Testis (tissue), 3 donors: ENCODE results near the gene ATP13A3. TPM values are rescaled to one million over a fixed set of nuclear protein-coding genes. Genes with fewer than 3 reads are reported as not detected.
A peak's percentile ranks its signal among the peaks of the same experiment; 100 is the strongest.

Experiments used
- DNase-seq: peaks from one replicate; pipeline ENCODE4 v3.0.0-alpha.2; 2019
- H3K27ac ChIP-seq, 2 donors: fragments of 200-600 bp; sonication (generic); one replicate each; pipeline ENCODE4 v1.5.1; 2019
- H3K27me3 ChIP-seq: fragments of 200-600 bp; sonication (generic); one replicate; pipeline ENCODE4 v1.5.1; 2019
- H3K36me3 ChIP-seq: fragments of 200-600 bp; sonication (generic); one replicate; pipeline ENCODE4 v1.5.1; 2017; ENCODE audit warnings: low read depth; ENCODE audit errors: missing control alignments
- H3K4me1 ChIP-seq: fragments of 200-600 bp; sonication (generic); one replicate; pipeline ENCODE4 v1.5.1; 2019
- H3K4me3 ChIP-seq, 2 donors: fragments of 200-600 bp; sonication (generic); one replicate each; pipeline ENCODE4 v1.5.1; 2017 to 2019
- H3K9me3 ChIP-seq: fragments of 200-600 bp; sonication (generic); one replicate; pipeline ENCODE4 v1.5.1; 2017
- CTCF ChIP-seq, 3 experiments: fragments of 450-650 bp in 2 of 3; fragments of 200-600 bp in 1 of 3; sonication (generic) in 1 of 3; IDR thresholded peaks; one replicate each; pipeline ENCODE4 v1.5.1; 2016 to 2019; ENCODE audit warnings: antibody characterized with exemption in 3 of 3, mild to moderate bottlenecking in 2 of 3, moderate library complexity in 1 of 3
- POLR2A ChIP-seq: fragments of 450-650 bp; IDR thresholded peaks from one replicate; pipeline ENCODE4 v1.6.1; 2017; ENCODE audit warnings: antibody characterized with exemption, mild to moderate bottlenecking, moderate library complexity
- WGBS, 2 donors: methylation state at CpG; one replicate each; pipeline ENCODE4 v1.1.5; 2018; 5-methylcytosine and 5-hydroxymethylcytosine counted together
- intact Hi-C: fragments of 100-400 bp; cut with DNase I; formaldehyde crosslinking; loops from one replicate; pipeline ENCODE4 v1.15.1; 2023; ENCODE audit warnings: low total_unique reads
- polyA plus RNA-seq: library from polyadenylated mRNA; stranded (reverse); fragments of 350-450 nt; fragmentation: Illumina TruSeq; extraction: RNeasy Lipid Tissue Mini Kit (QIAGEN cat#74804); gene quantifications from one replicate; pipeline ENCODE4 v1.2.3, GENCODE V29; 2014; ENCODE audit warnings: low read depth, low replicate concordance; ENCODE audit not compliant: insufficient read depth
- total RNA-seq, 2 donors: library from RNA; depleted of rRNA; stranded (reverse); fragments of >200 nt; gene quantifications; one replicate each; pipeline ENCODE4 v1.2.3, GENCODE V29; 2016

The ATP13A3 gene
- total and polyA plus RNA-seq, 3 donors from 2014 or later = 26.6 to 62.3 (median 51.8) TPM

GRCh38 chr3:194399166-194399565, 87.6 kb downstream of the ATP13A3 start, which contains the start of gene GP5:
TSS of gene GP5 (minus strand) at chr3:194399266. CDS start at chr3:194398282, 984 bp downstream.
- H3K27me3 ChIP-seq = no peaks in the 10 kb centered on the region
- peak within 1 kb of the TSS in 1 of 2 donors; percentile 24 for H3K4me3 ChIP-seq
- H3K36me3 ChIP-seq = no peaks in the 10 kb centered on the region
- intact Hi-C loops = no loop called here
- TF ChIP-seq CTCF (IDR thresholded peaks at IDR 0.05) (no peak), POLR2A (no peak)
- no peak for DNase-seq
- no peak within 1 kb of the TSS for H3K27ac ChIP-seq
- 74 to 78% methylated on average over 2 of the region's 2 CpGs for WGBS, 2 donors
- peaks cover 5% of the 10 kb centered on the region for H3K4me1 ChIP-seq
- H3K9me3 ChIP-seq = no peaks in the 10 kb centered on the region

- intact Hi-C loops = no loop called here
- Histone ChIP-seq H3K4me3 (peak overlapping the region in 1 of 2 donors; percentile 24), H3K27me3 (no peaks in the 10 kb centered on the region), H3K4me1 (peaks cover 5% of the 10 kb centered on the region), H3K9me3 (no peaks in the 10 kb centered on the region), H3K36me3 (no peaks in the 10 kb centered on the region), H3K27ac (no peak overlapping the region)
- no peak for DNase-seq
- TF ChIP-seq POLR2A (no peak), CTCF (IDR thresholded peaks at IDR 0.05) (no peak)
- WGBS, 2 donors = 11 to 13% methylated on average over 8 to 37 of the region's 38 CpGs
These were observed 89.0 kb downstream of the ATP13A3 start for GRCh38 chr3:194397757-194398312.

- no peaks in the 10 kb centered on the region for H3K36me3 ChIP-seq
- peaks cover 5% of the 10 kb centered on the region for H3K4me1 ChIP-seq
- intact Hi-C loops = no loop called here
- no peak for DNase-seq
- 34 to 35% methylated on average over 28 to 66 of the region's 73 CpGs for WGBS, 2 donors
- TF ChIP-seq POLR2A (no peak), CTCF (IDR thresholded peaks at IDR 0.05) (no peak)
- no peak overlapping the region for H3K27ac ChIP-seq
- H3K9me3 ChIP-seq = no peaks in the 10 kb centered on the region
- peak overlapping the region; percentile 5 to 29 for H3K4me3 ChIP-seq
- H3K27me3 ChIP-seq = no peaks in the 10 kb centered on the region
These were observed 89.7 kb downstream of the ATP13A3 start for GRCh38 chr3:194396859-194397756.

DNA sequence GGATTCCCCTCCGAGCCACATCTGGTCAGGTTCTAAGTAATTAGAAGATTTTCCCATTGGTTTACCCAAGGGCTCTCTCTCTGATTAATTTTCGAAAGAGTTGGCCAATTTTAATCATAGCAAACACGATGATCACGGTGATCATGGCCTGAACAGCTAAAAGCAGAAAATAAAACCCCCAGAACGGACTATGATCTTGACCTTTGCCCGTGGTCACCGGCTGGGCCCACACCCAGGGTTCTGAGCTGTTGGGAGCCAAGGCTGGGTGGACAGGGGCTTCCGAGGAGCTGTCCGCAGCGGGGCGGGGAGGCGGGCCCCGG, 90.3 kb downstream of the ATP13A3 start:
- peaks cover 5% of the 10 kb centered on the region for H3K4me1 ChIP-seq
- WGBS, 2 donors = 12 to 17% methylated on average over 7 to 13 of the region's 13 CpGs
- H3K27me3 ChIP-seq = no peaks in the 10 kb centered on the region
- TF ChIP-seq CTCF (IDR thresholded peaks at IDR 0.05) (no peak), POLR2A (no peak)
- no peaks in the 10 kb centered on the region for H3K9me3 ChIP-seq
- peak overlapping the region; percentile 5 to 29 for H3K4me3 ChIP-seq
- H3K36me3 ChIP-seq = no peaks in the 10 kb centered on the region
- no peak overlapping the region for H3K27ac ChIP-seq
- no peak for DNase-seq
- intact Hi-C loops = no loop called here
